Stomach smooth muscle (tissue), 2 donors: ENCODE results near the gene ONECUT3.

Experiments used
- H3K27ac ChIP-seq: one replicate; pipeline ENCODE4 v1.7.0; 2013; ENCODE audit warnings: mild to moderate bottlenecking, low read length, inconsistent platforms
- H3K27me3 ChIP-seq, 2 donors: one replicate each; pipeline ENCODE4 v1.7.0; 2013; ENCODE audit warnings: low read length in 2 of 2; ENCODE audit not compliant: insufficient read depth in 2 of 2, control insufficient read depth in 1 of 2
- H3K36me3 ChIP-seq, 2 donors: one replicate each; pipeline ENCODE4 v1.7.0; 2013; ENCODE audit warnings: low read length in 2 of 2; ENCODE audit not compliant: control insufficient read depth in 2 of 2, insufficient read depth in 2 of 2
- H3K4me1 ChIP-seq: one replicate; pipeline ENCODE4 v1.7.0; 2013; ENCODE audit warnings: low read length; ENCODE audit not compliant: control insufficient read depth, insufficient read depth
- H3K4me3 ChIP-seq, 2 donors: one replicate each; pipeline ENCODE4 v1.7.0; 2013; ENCODE audit warnings: low read length in 2 of 2
- H3K9ac ChIP-seq, 2 donors: one replicate each; pipeline ENCODE4 v1.7.0; 2013; ENCODE audit warnings: low read length in 2 of 2, mild to moderate bottlenecking in 1 of 2
- H3K9me3 ChIP-seq, 2 donors: one replicate each; pipeline ENCODE4 v1.7.0; 2013; ENCODE audit warnings: low read length in 2 of 2; ENCODE audit not compliant: control insufficient read depth in 2 of 2
- donor health status: healthy.
- donor health status: Pancreatic carcinoma.

ONECUT3 gene

GRCh38 chr19:1742989-1743696, 10.2 kb upstream of the ONECUT3 start:
- H3K4me3 ChIP-seq, result no peak overlapping the region
- H3K4me1 ChIP-seq, result peaks cover 2% of the 10 kb centered on the region
- H3K9ac ChIP-seq, result no peak overlapping the region
- H3K27ac ChIP-seq, result no peak overlapping the region
- H3K36me3 ChIP-seq, result no peaks in the 10 kb centered on the region
- H3K27me3 ChIP-seq, result peaks cover 34 to 45% of the 10 kb centered on the region in 2 donors
- no peaks in the 10 kb centered on the region for H3K9me3 ChIP-seq

- H3K4me3 ChIP-seq, result no peak overlapping the region
- peaks cover 45 to 48% of the 10 kb centered on the region in 2 donors for H3K27me3 ChIP-seq
- no peak overlapping the region for H3K9ac ChIP-seq
- H3K4me1 ChIP-seq, result peaks cover 12% of the 10 kb centered on the region
- no peaks in the 10 kb centered on the region for H3K36me3 ChIP-seq
- H3K9me3 ChIP-seq, result no peaks in the 10 kb centered on the region
- no peak overlapping the region for H3K27ac ChIP-seq
Measured at GRCh38 chr19:1744133-1744665, 9.1 kb upstream of the ONECUT3 start.

- Histone ChIP-seq H3K27me3 (peaks cover 48 to 53% of the 10 kb centered on the region in 2 donors), H3K36me3 (no peaks in the 10 kb centered on the region), H3K9me3 (no peaks in the 10 kb centered on the region), H3K27ac (no peak overlapping the region), H3K4me3 (no peak overlapping the region), H3K4me1 (peaks cover 18% of the 10 kb centered on the region), H3K9ac (no peak overlapping the region)
Measured at GRCh38 chr19:1744822-1745563, 8.3 kb upstream of the ONECUT3 start.

- no peaks in the 10 kb centered on the region for H3K9me3 ChIP-seq
- H3K27ac ChIP-seq, result no peak overlapping the region
- peaks cover 52 to 59% of the 10 kb centered on the region in 2 donors for H3K27me3 ChIP-seq
- no peak overlapping the region for H3K4me3 ChIP-seq
- peaks cover 22% of the 10 kb centered on the region for H3K4me1 ChIP-seq
- no peak overlapping the region for H3K9ac ChIP-seq
- H3K36me3 ChIP-seq, result no peaks in the 10 kb centered on the region
Measured at GRCh38 chr19:1745589-1746031, 7.7 kb upstream of the ONECUT3 start.

GRCh38 chr19:1746401-1747284, 6.7 kb upstream of the ONECUT3 start:
- Histone ChIP-seq H3K4me3 (no peak overlapping the region), H3K27ac (no peak overlapping the region), H3K4me1 (peaks cover 22% of the 10 kb centered on the region), H3K27me3 (peaks cover 61 to 69% of the 10 kb centered on the region in 2 donors), H3K36me3 (no peaks in the 10 kb centered on the region), H3K9me3 (no peaks in the 10 kb centered on the region), H3K9ac (no peak overlapping the region)

- Histone ChIP-seq H3K36me3 (no peaks in the 10 kb centered on the region), H3K27ac (no peak overlapping the region), H3K27me3 (peaks cover 66 to 77% of the 10 kb centered on the region in 2 donors), H3K4me3 (no peak overlapping the region), H3K9me3 (no peaks in the 10 kb centered on the region), H3K4me1 (peaks cover 22% of the 10 kb centered on the region), H3K9ac (no peak overlapping the region)
Measured at GRCh38 chr19:1747285-1748114, 5.8 kb upstream of the ONECUT3 start.

GRCh38 chr19:1748115-1748872, 5.0 kb upstream of the ONECUT3 start:
- H3K4me3 ChIP-seq, result no peak overlapping the region
- peaks cover 64 to 80% of the 10 kb centered on the region in 2 donors for H3K27me3 ChIP-seq
- no peak overlapping the region for H3K9ac ChIP-seq
- no peak overlapping the region for H3K27ac ChIP-seq
- no peaks in the 10 kb centered on the region for H3K9me3 ChIP-seq
- H3K36me3 ChIP-seq, result no peaks in the 10 kb centered on the region
- H3K4me1 ChIP-seq, result peaks cover 22% of the 10 kb centered on the region

GRCh38 chr19:1748873-1749341, 4.4 kb upstream of the ONECUT3 start:
- peak overlapping the region in 1 of 2 donors; percentile 40 for H3K4me3 ChIP-seq
- H3K27ac ChIP-seq, result no peak overlapping the region
- peaks cover 24% of the 10 kb centered on the region for H3K4me1 ChIP-seq
- no peak overlapping the region for H3K9ac ChIP-seq
- no peaks in the 10 kb centered on the region for H3K9me3 ChIP-seq
- H3K36me3 ChIP-seq, result no peaks in the 10 kb centered on the region
- peaks cover 62 to 78% of the 10 kb centered on the region in 2 donors for H3K27me3 ChIP-seq
